HL-60/S4 (cell line): ENCODE results near the gene MORN5.

Experiments used
- in situ Hi-C: fragments of 300-500 bp; cut with MboI; formaldehyde crosslinking; loops from 2 replicates; pipeline ENCODE4 v1.14.3; 2022; ENCODE audit warnings: low sequenced_read_pairs

Gene MORN5

DNA sequence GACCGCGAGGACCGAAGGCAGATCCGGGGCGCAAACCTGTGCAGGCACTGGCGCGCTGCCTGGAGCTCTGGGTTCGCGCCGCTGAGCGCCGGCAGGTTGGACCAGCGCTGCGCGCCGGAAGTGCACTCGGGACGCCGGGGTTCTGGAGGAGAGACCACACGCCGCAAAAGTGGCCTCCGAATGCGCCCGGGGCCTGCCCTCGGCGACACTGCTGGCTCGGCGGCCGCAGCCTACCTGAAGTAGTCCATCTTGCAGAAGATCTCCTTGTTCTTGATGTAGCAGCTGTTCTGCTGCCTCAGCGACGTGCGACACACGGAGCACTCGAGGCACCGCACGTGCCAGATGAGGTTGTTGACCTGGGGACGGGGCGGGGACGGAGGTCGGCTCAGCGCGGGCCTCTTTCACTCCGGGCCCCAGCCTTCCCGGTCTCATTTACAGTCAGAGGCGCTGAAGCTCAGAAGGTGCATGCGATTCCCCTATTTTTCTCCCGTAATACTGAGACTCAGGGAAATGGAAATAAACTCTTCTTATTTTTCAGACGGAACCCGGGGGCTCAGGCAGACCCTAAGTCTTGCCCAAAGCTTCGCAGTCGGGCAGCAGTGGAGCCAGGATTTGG, 66.5 kb downstream of the MORN5 start:
- in situ Hi-C loops = no loop called here

- in situ Hi-C loops = no loop called here
These were observed 67.3 kb downstream of the MORN5 start for GRCh38 chr9:122226758-122227574.

DNA sequence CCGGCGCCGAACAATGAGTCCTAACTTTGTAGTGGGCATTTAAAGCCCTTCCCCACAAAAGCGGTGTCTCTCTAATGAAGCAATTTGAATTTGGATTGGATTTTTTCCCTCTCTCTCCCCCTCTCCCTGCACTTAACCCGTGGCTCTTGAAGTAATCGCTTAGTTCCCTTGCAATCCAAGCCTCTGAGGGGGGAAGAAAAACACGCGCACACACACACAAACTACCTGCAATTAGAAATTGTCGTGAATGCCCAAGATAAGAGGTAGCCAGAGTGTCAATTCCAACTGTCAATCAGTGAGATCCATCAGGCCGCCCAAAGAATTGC, 67.8 kb downstream of the MORN5 start:
- in situ Hi-C loops = no loop called here

DNA sequence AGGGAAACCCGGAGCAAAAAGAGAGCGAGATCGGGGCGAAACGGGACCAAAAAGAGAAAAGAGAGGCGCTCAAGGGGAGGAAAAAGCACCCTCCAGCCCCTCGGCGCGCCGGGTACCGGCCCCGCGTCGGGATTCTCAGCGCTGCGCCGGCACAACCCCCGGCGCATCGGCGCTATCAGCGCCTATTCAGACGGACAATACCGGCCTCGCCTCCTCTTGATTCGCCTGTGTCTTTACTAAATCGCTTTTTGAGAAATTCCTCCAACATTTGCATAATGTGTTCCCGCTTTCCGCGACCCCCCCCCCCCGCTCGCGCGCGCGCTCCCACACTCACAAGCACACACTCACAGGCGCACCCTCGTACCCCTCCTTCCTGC, 68.5 kb downstream of the MORN5 start:
- in situ Hi-C loops = no loop called here

DNA sequence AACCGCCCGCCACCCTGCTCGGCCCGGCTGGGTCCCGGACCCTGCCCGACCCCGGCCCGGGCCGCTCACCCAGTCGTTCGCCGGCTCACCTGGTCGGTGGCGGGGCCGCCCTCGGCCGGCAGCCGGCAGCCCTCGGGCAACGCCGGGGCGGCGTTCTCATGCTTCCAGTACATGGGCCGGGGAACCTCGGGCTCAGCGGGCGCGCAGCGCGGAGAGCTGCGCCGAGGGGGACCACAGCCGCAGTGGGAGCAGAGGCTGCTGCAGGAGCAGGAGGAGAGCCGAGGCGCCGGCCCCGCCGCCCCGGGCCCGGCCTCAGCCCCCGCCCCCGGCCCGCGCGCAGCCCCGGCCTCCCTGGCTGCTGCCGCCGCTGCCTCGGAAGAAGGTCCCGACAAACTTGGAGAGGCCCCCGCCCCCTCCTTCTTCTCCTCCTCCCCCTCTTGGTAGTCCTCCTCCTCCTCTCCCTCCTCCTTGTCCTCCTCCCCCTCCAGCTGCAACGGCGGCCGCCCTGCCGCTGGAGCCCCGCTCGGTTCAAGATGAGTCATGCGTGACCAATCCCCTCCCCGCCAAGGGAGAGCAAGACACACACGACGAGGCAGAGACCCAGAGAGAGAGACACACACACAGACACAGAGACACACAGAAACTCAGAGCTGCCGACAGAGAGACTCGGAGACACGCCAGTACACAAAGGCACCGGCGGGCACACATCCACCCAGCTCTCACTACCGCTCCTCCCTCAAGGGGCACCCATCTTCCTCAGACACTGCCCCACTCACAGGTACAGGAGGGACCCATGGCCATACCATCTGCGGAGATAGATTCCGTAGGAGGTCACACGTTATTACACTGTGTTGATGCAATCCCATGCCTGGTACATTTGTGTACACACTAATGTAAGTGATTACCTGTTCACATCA, 69.1 kb downstream of the MORN5 start, which contains the start of gene LHX6:
Gene LHX6, minus strand, starts transcription at position 390 of the 917 bp plus-strand sequence. Its CDS starts 217 bp downstream, at position 173.
- in situ Hi-C loops = no loop called here

DNA sequence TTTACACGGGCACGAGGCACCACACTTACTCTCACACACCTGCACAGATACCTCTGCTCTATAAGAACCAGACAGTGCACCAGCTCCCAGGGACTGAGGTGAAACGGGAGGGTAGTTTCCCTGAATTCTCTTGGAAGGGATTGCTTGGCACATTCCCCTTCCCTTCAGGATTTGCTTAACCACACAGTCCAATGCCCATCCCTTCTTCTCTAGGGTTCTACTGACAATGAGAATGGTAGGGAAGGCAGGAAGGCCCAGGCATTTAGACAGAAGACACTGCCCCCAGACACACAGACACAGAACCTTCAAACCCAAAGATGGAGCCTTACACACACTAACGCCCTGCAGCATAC, 69.8 kb downstream of the MORN5 start:
- in situ Hi-C loops = no loop called here

DNA sequence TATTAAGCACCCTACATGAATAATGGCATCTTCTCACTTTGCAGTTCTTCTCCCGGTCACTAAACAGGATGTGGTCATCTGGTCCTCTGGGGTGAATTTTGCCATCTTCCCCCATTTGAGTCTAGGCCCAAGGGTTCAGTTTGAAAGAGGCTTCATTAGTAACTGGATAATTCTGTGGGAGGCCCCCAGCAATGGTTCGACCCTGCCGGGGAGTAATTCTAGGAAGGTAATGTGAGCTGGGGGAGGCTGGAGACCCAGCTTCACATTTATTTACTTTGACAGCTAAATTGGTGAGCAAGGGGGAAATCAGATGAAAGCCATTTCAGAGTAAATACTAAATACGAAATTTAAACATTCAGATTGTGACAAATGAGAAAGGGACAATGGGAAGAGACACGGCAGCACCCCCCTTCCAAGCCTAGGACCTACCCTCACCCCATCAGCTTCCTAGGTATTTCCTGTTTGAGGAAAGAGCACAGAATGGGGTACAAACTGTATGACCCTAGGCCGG, 73.1 kb downstream of the MORN5 start:
- in situ Hi-C loops = no loop called here

DNA sequence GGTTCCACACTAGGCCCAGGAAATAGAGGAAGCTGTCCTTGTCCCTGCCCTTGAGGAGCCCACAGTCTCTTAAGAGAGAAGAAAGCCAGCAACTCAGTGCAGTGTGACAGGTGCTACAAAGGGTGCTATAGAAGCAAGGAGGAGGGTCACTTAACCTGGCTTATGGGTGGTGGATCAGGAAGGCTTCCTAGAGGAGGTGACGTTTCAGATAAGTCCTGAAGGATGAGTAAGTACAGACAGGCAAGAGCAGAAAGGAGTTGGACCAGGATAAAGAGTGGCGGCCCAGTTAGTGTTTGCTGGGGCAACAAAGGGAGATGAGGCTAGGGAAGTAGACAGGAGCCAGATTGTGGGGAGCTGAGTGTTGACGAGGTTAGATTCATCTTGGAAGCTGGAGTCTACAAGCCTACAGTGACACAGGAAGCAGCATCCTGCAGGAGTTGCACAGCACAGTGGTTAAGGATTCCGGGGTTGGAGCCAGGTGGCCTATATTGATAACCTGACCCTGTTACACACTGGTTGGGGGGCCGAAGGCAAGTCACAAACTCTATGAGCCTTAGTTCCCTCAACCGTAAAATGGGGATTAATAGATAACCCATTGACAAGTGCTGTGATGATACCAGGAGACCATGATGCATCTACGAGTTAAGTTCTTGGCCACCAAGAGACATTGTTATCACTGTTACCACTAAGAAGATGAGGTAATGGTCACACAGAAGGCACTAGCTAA, 74.5 kb downstream of the MORN5 start:
- in situ Hi-C loops = no loop called here

DNA sequence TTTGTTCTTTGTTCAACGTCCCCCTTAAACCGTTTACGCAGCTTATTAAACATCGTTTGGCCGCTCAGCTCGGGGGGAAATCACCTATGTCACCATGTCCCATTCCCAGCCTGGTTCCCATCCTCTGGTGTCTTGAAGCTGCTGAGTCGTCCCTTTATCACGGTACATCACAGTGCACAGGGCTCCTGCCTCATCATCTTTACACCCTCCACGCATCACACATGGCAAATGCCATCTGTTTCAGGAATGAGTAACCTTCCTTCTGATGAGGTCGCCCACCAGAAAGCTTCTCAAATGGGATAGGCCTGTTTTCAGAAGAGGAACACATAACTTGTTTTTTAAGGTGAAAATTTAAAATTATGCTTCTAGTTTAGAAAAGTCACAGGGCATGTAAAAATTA, 77.0 kb downstream of the MORN5 start:
- in situ Hi-C loops = no loop called here

DNA sequence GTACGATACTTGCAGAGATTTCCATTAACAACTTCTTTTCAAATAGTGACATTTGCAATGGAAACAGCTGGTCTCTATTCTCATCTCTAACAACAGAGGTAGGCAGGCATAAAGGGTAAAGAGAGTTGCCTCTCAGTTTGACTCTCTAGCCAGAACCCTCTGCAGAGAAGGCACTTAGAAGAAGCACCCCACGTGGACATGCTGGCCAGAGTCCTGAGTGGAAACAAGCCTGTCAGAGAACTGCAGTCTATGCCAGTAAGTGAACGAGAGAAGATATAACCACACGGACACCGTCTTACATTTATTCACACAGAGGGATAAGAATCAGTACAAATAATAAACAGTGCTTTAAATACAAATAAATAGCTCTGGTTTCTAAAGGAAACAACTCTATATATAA, 80.0 kb downstream of the MORN5 start:
- in situ Hi-C loops = no loop called here

GRCh38 chr9:122244349-122244748, 84.6 kb downstream of the MORN5 start:
- in situ Hi-C loops = no loop called here

GRCh38 chr9:122246666-122247065, 87.0 kb downstream of the MORN5 start:
- in situ Hi-C loops = no loop called here

- in situ Hi-C loops = no loop called here
These were observed 88.7 kb downstream of the MORN5 start for GRCh38 chr9:122248448-122248865.
